Esophagus squamous epithelium (tissue), 4 donors: Measurements from ENCODE around the gene PTPRN2.

Source experiments
- POLR2A ChIP-seq, 4 donors: fragments of 450-650 bp; IDR thresholded peaks; one replicate each; pipeline ENCODE4 v1.6.1; 2017; ENCODE audit warnings: antibody characterized with exemption in 4 of 4, mild to moderate bottlenecking in 4 of 4, moderate library complexity in 3 of 4
- TF ChIP-seq, protein P1 (sequence below), 6 experiments: fragments of 450-650 bp in 4 of 6; fragments of 200-600 bp in 2 of 6; sonication (generic) in 2 of 6; IDR thresholded peaks; one replicate each; pipeline ENCODE4 v1.5.1; 2016 to 2019; ENCODE audit warnings: antibody characterized with exemption in 6 of 6, mild to moderate bottlenecking in 4 of 6, moderate library complexity in 4 of 6

DNA sequence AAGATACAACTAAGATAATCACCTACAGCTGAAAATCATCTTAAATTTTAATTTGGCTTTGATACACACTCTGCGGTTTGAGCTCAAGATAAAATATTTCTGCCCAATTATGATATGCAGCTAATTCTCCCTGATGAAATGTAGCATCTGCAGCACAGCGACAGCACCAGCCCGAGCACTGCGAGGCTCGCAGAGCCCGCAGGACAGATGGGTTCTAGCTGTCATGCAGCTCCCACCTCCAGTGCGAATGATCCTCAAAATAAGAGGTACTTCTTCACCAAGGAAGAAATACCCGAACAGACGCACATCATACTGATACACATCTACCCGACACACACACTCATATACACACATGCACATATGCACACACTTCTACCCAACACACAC, 457.6 kb downstream of the PTPRN2 start:
- TF ChIP-seq, protein P1, sequence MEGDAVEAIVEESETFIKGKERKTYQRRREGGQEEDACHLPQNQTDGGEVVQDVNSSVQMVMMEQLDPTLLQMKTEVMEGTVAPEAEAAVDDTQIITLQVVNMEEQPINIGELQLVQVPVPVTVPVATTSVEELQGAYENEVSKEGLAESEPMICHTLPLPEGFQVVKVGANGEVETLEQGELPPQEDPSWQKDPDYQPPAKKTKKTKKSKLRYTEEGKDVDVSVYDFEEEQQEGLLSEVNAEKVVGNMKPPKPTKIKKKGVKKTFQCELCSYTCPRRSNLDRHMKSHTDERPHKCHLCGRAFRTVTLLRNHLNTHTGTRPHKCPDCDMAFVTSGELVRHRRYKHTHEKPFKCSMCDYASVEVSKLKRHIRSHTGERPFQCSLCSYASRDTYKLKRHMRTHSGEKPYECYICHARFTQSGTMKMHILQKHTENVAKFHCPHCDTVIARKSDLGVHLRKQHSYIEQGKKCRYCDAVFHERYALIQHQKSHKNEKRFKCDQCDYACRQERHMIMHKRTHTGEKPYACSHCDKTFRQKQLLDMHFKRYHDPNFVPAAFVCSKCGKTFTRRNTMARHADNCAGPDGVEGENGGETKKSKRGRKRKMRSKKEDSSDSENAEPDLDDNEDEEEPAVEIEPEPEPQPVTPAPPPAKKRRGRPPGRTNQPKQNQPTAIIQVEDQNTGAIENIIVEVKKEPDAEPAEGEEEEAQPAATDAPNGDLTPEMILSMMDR (IDR thresholded peaks at IDR 0.05) = no peak
- no peak for TF ChIP-seq POLR2A (IDR thresholded peaks at IDR 0.05)
